Effector memory CD4-positive, alpha-beta T cell (primary cell): Measurements from ENCODE around the gene CFL1.

Source experiments
- DNase-seq, 3 donors: peaks; one replicate each; pipeline ENCODE4 v3.0.0-alpha.2; 2020
- H3K27ac ChIP-seq: 2 replicates; pipeline ENCODE4 v1.7.0; 2013; ENCODE audit warnings: mild to moderate bottlenecking, low read length, moderate library complexity; ENCODE audit not compliant: insufficient read depth, poor library complexity, severe bottlenecking
- H3K27me3 ChIP-seq: replicated peaks from 2 replicates; pipeline ENCODE4 v1.7.0; 2013; ENCODE audit warnings: mild to moderate bottlenecking, low read length; ENCODE audit not compliant: insufficient read depth, control insufficient read depth, poor library complexity, severe bottlenecking
- H3K36me3 ChIP-seq: 2 replicates; pipeline ENCODE4 v1.7.0; 2013; ENCODE audit warnings: mild to moderate bottlenecking, low read length, moderate library complexity; ENCODE audit not compliant: control insufficient read depth, insufficient read depth
- H3K4me1 ChIP-seq: 2 replicates; pipeline ENCODE4 v1.7.0; 2013; ENCODE audit warnings: low read length, mild to moderate bottlenecking; ENCODE audit not compliant: control insufficient read depth, insufficient read depth, poor library complexity, severe bottlenecking
- H3K4me3 ChIP-seq: 2 replicates; pipeline ENCODE4 v1.7.0; 2013; ENCODE audit warnings: low read length, low read depth, mild to moderate bottlenecking; ENCODE audit not compliant: insufficient read depth, poor library complexity, severe bottlenecking
- H3K9me3 ChIP-seq: 2 replicates; pipeline ENCODE4 v1.7.0; 2013; ENCODE audit warnings: mild to moderate bottlenecking, low read length, moderate library complexity; ENCODE audit not compliant: control insufficient read depth

The CFL1 gene

GRCh38 chr11:65814986-65815565 is 42.9 kb downstream of the CFL1 start:
- Histone ChIP-seq H3K4me3 (no peak overlapping the region), H3K27me3 (no peaks in the 10 kb centered on the region), H3K4me1 (peaks cover 3% of the 10 kb centered on the region), H3K36me3 (no peaks in the 10 kb centered on the region), H3K27ac (no peak overlapping the region), H3K9me3 (no peaks in the 10 kb centered on the region)
- DNase-seq, result no peak

- Histone ChIP-seq H3K27ac (no peak overlapping the region), H3K4me1 (peaks cover 3% of the 10 kb centered on the region), H3K4me3 (no peak overlapping the region), H3K9me3 (no peaks in the 10 kb centered on the region), H3K27me3 (no peaks in the 10 kb centered on the region), H3K36me3 (no peaks in the 10 kb centered on the region)
- DNase-seq, result no peak
Measured at GRCh38 chr11:65814131-65814985, 43.6 kb downstream of the CFL1 start.

GRCh38 chr11:65811764-65812475 is 46.1 kb downstream of the CFL1 start:
- H3K4me1 ChIP-seq, result no peaks in the 10 kb centered on the region
- no peak overlapping the region for H3K27ac ChIP-seq
- no peaks in the 10 kb centered on the region for H3K9me3 ChIP-seq
- no peaks in the 10 kb centered on the region for H3K27me3 ChIP-seq
- no peak overlapping the region for H3K4me3 ChIP-seq
- no peak for DNase-seq
- no peaks in the 10 kb centered on the region for H3K36me3 ChIP-seq

- H3K27me3 ChIP-seq, result no peaks in the 10 kb centered on the region
- no peaks in the 10 kb centered on the region for H3K4me1 ChIP-seq
- H3K4me3 ChIP-seq, result no peak overlapping the region
- no peak for DNase-seq
- H3K9me3 ChIP-seq, result no peaks in the 10 kb centered on the region
- no peak overlapping the region for H3K27ac ChIP-seq
- H3K36me3 ChIP-seq, result no peaks in the 10 kb centered on the region
Measured at GRCh38 chr11:65810046-65810868, 47.7 kb downstream of the CFL1 start.

GRCh38 chr11:65809496-65809895 is 48.5 kb downstream of the CFL1 start:
- Histone ChIP-seq H3K9me3 (no peaks in the 10 kb centered on the region), H3K4me3 (no peak overlapping the region), H3K27me3 (no peaks in the 10 kb centered on the region), H3K27ac (no peak overlapping the region), H3K36me3 (no peaks in the 10 kb centered on the region), H3K4me1 (no peaks in the 10 kb centered on the region)
- no peak for DNase-seq

GRCh38 chr11:65808744-65809341 is 49.1 kb downstream of the CFL1 start:
- Histone ChIP-seq H3K9me3 (no peaks in the 10 kb centered on the region), H3K4me3 (no peak overlapping the region), H3K27ac (no peak overlapping the region), H3K36me3 (no peaks in the 10 kb centered on the region), H3K4me1 (no peaks in the 10 kb centered on the region), H3K27me3 (peaks cover 5% of the 10 kb centered on the region)
- no peak for DNase-seq

GRCh38 chr11:65806979-65807378 is 51.0 kb downstream of the CFL1 start:
- H3K36me3 ChIP-seq, result no peaks in the 10 kb centered on the region
- H3K9me3 ChIP-seq, result no peaks in the 10 kb centered on the region
- peaks cover 17% of the 10 kb centered on the region for H3K27me3 ChIP-seq
- H3K27ac ChIP-seq, result no peak overlapping the region
- H3K4me3 ChIP-seq, result no peak overlapping the region
- DNase-seq, result no peak
- no peaks in the 10 kb centered on the region for H3K4me1 ChIP-seq
